GM18511 (cell line): ENCODE measurements around the gene EMC10.
"Not testable (repeated sequence)": the region's sequence is repeated elsewhere in the genome, so short reads cannot be mapped to it uniquely, and the experiment has no call there.

Experiments used
- ATAC-seq: cut with Tn5 transposase; IDR thresholded peaks from one replicate; pipeline ENCODE4 v1.9.1; 2021; ENCODE audit warnings: mild to moderate bottlenecking, moderate library complexity; ENCODE audit not compliant: unreplicated experiment

EMC10 gene

DNA sequence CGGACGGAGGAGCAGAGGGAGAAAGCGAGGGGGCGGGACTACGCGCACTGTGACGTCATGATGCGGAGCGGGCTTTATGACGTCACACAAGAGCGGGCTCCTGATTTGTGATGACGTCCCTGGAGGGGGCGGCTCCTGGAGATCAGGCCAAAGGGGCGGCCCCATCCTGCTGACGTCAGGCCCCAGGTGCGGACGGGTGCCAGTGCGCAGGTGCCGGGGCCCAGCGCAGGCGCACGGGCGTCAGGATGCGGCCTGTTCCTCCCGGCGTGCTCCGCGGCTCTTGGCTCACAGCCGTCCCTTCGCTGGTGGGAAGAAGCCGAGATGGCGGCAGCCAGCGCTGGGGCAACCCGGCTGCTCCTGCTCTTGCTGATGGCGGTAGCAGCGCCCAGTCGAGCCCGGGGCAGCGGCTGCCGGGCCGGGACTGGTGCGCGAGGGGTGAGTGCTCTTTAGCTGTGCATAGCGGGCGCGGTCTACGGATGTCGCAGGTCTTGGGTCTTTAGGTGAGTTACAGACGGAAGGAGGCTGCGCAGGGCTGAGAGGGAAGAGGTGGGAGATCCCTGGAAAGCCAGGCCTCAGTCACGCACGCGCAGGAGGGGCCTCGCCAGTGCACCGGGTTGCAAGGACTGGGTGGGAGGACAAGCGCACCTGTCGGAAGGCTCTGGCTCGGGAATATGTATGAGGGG lies at the start of gene EMC10, which contains the start of gene GARIN5A:
EMC10 (plus strand) TSS at position 284 of the 683 bp plus-strand sequence; CDS start at position 322, 38 bp downstream.
GARIN5A (minus strand) TSS at position 625 of the 683 bp plus-strand sequence; CDS start at position 165, 460 bp downstream.
- ATAC-seq: peak; percentile 77

- ATAC-seq: no peak
These were observed 48.9 kb upstream of the EMC10 start for GRCh38 chr19:50427318-50427925.

- no peak for ATAC-seq
These were observed 48.3 kb upstream of the EMC10 start for GRCh38 chr19:50427997-50428425.

DNA sequence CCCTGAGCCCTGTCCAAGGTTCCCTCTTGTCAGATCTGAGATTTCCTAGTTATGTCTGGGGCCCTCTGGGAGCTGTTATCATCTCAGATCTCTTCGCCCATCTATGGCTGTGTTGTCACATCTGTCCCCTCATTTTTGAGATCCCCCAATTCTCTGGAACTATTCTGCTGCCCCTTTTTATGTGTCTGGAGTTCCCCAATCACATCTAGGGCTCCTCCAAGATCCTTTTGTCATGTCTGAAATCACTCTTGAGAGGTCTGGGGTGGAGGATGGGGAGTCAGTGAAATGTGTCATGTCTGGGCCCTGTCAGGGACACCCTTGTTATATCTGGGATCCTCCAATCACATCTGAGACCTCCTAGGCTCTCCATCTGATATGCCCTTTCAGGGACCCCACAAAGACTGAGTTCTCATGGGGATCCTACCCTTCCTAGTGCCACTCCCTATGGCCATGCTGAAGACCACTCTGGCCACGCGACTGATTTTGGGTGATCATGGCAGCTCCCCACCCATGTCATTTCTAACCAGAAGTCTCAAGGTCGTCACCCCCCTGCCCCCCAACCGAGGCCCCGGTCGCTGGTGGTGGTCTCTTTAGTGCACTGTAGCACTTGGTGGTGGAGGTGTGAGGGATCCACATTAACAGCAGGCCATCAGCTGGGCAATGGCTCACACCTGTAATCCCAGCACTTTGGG lies 47.4 kb upstream of the EMC10 start:
- no peak for ATAC-seq

GRCh38 chr19:50430888-50431342 lies 45.4 kb upstream of the EMC10 start:
- ATAC-seq: no peak

GRCh38 chr19:50431343-50432220 lies 44.7 kb upstream of the EMC10 start:
- ATAC-seq: peak; percentile 89

DNA sequence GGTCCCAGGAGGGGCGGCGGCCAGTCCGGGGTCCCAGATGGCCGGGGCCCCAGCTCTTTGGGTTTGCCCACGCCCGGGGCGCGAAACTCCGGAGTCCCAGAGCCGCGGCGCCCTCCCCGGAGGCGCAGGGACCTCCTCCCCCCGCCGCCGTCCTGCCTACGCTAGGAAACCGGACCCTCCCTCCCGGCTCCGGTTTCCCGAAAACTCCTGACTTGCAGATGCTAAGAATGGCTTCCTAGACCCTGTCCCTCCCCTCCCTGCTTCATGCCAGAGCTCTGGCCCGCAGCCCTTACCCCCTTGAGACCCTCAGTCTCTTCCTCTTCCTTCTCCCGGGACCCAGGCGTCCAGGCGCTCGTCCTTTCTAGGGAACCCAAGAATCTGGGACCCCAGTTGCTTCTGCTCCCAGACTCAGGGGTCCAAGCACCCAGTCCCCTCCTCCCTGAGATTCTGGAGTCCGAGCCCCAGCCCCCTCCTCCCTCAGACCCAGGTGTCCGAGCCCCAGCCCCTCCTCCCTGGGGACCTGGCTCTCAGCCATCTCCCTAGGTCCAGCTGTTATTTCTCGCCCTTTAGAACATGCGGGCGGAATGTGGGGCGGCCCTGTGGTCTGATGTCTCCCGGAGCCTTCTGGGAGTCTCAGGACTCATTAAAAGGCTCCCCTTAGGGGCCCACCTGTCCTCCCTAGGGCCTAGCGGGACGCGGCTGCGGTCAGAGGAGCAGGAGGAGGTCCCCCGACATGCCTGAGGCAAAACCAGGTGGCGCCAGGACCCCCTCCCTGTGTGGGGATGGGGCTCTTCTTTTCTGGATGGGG lies 43.9 kb upstream of the EMC10 start, which contains the start of gene MYBPC2:
MYBPC2 (plus strand) TSS at position 672 of the 808 bp plus-strand sequence; CDS start at position 734, 62 bp downstream.
- no peak for ATAC-seq

GRCh38 chr19:50433201-50434180 lies 42.8 kb upstream of the EMC10 start:
- ATAC-seq: no peak

DNA sequence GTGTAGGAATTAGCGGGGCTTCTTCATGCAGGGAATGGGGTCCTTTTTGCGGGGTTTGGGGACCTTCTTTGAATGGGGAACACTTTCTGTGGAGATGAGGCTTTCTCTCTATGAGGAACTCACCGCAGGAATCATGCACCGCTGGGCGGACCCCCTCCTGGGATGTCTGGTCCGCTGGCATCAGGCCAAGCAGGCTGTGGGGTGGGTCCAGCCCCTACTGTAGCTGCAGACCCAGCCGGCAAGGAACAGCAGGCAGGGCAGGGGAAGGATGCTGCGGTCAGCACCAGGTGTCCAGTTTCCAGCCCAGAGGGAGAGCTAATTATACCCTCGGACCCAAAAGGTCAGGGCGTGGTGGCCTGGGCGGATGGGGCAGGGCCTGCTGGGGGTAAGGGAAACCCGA lies 41.8 kb upstream of the EMC10 start:
- no peak for ATAC-seq

- no peak for ATAC-seq
These were observed 41.1 kb upstream of the EMC10 start for GRCh38 chr19:50435221-50435620.

GRCh38 chr19:50435627-50436026 lies 40.7 kb upstream of the EMC10 start:
- no peak for ATAC-seq

DNA sequence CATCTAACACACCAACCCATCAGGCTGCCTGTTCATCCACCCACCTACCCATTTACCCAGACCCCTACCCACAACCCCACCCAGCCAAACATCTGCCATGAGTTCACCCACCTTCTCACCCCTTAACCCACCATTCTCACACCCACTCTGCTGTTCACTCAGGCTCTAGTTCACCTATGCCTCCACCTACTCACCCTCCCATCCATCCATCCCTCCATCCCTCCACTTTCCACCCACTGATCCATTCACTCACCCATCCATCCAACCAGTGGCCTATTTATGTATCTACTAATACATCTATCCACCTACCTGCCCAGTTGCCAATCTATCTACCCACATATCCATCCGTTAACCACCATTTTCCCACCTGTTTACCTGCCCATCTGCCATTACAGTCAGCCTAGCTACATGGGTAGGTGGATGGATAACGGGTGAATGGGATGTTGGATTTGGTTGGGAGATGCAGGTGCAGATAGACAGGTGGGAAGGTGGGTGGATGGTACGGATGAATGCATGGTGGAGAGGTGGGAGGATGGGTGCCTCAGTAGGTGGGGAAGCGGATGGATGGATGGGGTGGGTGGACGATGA lies 38.4 kb upstream of the EMC10 start:
- no peak for ATAC-seq

GRCh38 chr19:50439130-50439529 lies 37.2 kb upstream of the EMC10 start:
- not testable (repeated sequence) for ATAC-seq

- ATAC-seq: no peak
These were observed 32.2 kb upstream of the EMC10 start for GRCh38 chr19:50444059-50444458.

DNA sequence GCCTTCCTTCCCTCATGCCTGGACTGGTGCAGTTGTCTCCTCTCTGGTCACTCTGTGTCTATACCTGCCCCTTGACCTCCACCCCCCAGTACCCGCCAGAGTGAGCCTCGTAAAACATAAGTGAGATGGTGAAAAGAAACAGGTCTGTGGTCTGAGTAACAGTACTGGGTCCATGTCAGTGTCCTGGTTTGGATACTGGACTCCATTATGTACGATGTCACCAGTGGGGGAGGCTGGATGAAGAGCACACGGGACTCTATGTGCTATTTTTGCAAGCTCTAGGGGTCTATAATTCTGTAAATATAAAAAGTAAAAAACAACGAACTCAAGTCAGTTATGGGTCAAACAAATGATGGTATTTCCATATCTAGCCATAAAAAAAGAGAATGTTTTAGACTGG lies 29.3 kb upstream of the EMC10 start:
- no peak for ATAC-seq

DNA sequence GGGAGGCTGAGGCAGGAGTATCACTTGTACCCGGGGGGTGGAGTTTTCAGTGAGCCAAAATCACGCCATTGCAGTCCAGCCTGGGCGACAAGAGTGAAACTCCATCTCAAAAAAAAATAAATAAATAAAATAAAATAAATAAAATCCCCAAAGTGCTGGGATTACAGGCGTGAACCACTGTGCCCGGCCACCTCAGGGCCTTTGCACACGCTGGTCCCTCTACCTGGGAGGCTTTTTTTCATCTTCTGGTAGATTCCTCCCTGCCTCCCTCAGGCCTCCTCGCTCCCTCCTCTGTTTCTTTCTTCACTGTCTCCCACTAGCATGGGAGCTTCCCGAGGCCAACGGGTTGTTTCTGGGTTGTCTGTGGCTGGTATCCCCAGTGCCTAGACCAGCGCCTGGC lies 28.6 kb upstream of the EMC10 start:
- ATAC-seq: no peak

DNA sequence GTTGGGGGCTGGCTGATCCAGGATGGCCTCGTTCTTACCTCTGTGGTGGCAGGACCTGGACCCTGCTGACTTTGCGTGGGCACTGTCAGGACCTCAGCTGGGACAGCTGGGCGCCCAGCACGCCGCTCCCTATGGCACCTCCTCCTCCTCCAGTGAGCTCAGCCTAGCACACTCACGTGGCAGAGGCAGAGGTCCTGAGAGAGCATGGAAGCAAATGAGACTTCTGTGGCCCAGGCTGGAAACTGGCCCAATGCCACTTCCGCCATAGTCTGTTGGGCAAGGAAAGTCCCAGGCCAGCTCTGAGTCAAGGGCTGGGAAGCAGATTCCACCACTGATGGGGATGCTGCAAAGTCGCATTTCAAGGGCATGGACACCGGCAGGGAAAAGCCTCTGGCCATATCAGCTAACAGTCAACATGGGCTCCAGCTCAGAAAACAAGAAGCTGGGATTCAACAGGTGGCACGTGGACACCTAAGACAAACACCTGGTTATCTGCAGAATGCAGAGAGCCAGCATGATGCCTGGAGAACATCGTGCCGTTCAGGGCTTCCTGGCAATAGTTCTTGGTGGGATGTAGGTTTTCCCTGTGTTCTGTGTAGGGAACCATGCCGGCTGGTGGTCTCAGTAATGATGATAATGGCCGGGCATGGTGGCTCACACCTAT lies 26.9 kb upstream of the EMC10 start:
- no peak for ATAC-seq
